IPS DF 6.9 (cell line): ENCODE data around the gene ARSG.
"Not testable (repeated sequence)": the region's sequence is repeated elsewhere in the genome, so short reads cannot be mapped to it uniquely, and the experiment has no call there.

Source experiments
- DNase-seq: peaks from one replicate; pipeline ENCODE4 v3.0.0-alpha.2; 2013; ENCODE audit warnings: low read depth, low spot score
- H3K27ac ChIP-seq: one replicate; pipeline ENCODE4 v1.5.1; 2013; ENCODE audit warnings: low read length, control low read depth
- H3K27me3 ChIP-seq: 2 replicates; pipeline ENCODE4 v1.6.1; 2013; ENCODE audit warnings: mild to moderate bottlenecking, low read length; ENCODE audit not compliant: control insufficient read depth, insufficient read depth
- H3K36me3 ChIP-seq: 2 replicates; pipeline ENCODE4 v1.6.1; 2013; ENCODE audit warnings: low read length; ENCODE audit not compliant: control insufficient read depth, insufficient read depth
- H3K4me1 ChIP-seq: 2 replicates; pipeline ENCODE4 v1.6.1; 2013; ENCODE audit warnings: low read length; ENCODE audit not compliant: control insufficient read depth, insufficient read depth
- H3K4me3 ChIP-seq: 2 replicates; pipeline ENCODE4 v1.5.1; 2013; ENCODE audit warnings: mild to moderate bottlenecking, low read length
- H3K9me3 ChIP-seq: 2 replicates; pipeline ENCODE4 v1.6.1; 2013; ENCODE audit warnings: low read length, inconsistent platforms; ENCODE audit not compliant: control insufficient read depth, insufficient read depth
- WGBS: extraction: QIAGEN DNeasy Blood & Tissue Kit; methylation state at CpG from one replicate; pipeline ENCODE4 v1.1.7; 2013; ENCODE audit warnings: mixed read lengths, missing lambda C conversion rate; ENCODE audit not compliant: insufficient read length, insufficient coverage; 5-methylcytosine and 5-hydroxymethylcytosine counted together

Gene ARSG

DNA sequence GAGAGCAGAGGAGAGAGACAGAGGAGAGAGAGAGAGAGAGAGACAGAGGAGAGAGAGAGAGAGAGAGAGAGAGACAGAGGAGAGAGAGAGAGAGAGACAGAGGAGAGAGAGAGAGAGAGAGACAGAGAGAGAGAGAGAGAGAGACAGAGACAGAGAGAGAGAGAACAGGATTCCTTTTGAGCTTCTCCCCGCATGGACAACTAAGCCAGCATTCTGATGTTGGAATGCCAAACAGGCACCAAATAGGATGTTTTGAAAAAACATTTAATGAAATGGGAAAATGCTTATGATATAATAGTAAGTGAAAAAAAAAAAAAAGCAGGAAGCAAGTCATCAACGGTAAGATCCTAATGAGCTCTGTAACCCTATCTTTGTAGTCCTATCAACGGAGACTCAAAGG, 60.7 kb downstream of the ARSG start:
- WGBS: no CpG with 5 or more reads among the region's 3 CpGs
- H3K9me3 ChIP-seq: no peaks in the 10 kb centered on the region
- no peaks in the 10 kb centered on the region for H3K36me3 ChIP-seq
- no peak for DNase-seq
- H3K27ac ChIP-seq: no peak overlapping the region
- no peaks in the 10 kb centered on the region for H3K4me1 ChIP-seq
- no peaks in the 10 kb centered on the region for H3K27me3 ChIP-seq
- H3K4me3 ChIP-seq: no peak overlapping the region

DNA sequence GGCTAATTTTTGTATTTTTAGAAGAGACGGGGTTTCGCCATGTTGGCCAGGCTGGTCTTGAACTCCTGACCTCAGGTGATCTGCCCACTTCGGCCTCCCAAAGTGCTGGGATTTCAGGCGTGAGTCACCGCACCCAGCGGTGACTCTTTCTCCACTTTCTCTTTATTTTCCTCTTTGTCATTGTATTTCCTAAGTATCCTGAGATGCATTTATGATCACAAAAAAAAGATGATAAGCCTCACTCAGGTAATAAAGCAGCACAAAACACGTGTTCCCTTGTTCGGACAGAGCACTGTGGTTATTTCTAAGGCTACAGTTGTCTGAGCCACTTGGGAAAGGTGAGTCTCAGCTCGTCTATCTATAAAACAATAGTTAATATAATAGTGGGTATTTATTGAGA, 61.4 kb downstream of the ARSG start:
- H3K27ac ChIP-seq, H3K4me1 ChIP-seq, H3K9me3 ChIP-seq, H3K27me3 ChIP-seq, H3K36me3 ChIP-seq, DNase-seq, H3K4me3 ChIP-seq: not testable (repeated sequence)
- no CpG with 5 or more reads among the region's 9 CpGs for WGBS

DNA sequence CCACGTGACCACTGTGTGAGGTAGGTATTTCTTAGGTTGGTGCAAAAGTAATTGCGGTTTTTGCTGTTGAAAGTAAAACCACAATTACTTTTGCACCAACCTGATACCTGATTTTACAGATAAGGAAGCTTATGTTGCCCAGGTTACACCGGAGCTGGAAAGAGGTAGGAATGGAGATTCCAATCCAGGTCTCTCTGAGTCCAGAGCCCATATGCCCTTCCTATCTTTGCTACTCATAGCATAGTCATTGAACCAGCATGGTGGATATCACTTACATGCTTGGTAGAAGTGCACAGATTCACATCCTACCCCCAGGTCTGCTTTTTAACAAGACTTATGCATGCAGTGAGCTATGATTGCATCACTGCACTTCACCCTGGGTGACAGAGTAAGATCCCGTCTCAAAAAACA, 61.8 kb downstream of the ARSG start:
- Histone ChIP-seq H3K36me3 (no peaks in the 10 kb centered on the region), H3K4me3 (no peak overlapping the region), H3K27ac (no peak overlapping the region), H3K4me1 (no peaks in the 10 kb centered on the region), H3K9me3 (no peaks in the 10 kb centered on the region), H3K27me3 (no peaks in the 10 kb centered on the region)
- no CpG with 5 or more reads among the region's 4 CpGs for WGBS
- DNase-seq: no peak

DNA sequence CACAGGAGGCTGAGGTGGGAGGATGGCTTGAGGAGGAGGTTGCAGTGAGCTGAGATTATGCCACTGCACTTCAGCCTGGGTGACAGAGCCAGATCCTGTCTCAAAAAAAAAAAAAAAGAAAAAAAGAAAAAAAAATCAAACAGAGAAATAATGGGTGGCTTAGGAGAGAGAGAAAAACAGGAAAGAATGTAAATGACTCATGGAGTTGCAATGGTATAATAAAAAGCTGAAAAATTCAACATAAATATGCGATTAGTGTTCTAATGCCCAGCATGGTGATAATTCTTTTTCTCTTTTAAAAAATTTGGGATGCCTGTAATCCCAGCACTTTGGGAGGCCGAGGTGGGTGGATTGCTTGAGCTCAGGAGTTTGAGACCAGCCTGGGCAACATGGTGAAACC, 63.0 kb downstream of the ARSG start:
- not testable (repeated sequence) for H3K4me1 ChIP-seq, H3K27me3 ChIP-seq, H3K9me3 ChIP-seq, H3K27ac ChIP-seq, H3K4me3 ChIP-seq, H3K36me3 ChIP-seq, DNase-seq
- no CpG with 5 or more reads among the region's 2 CpGs for WGBS

DNA sequence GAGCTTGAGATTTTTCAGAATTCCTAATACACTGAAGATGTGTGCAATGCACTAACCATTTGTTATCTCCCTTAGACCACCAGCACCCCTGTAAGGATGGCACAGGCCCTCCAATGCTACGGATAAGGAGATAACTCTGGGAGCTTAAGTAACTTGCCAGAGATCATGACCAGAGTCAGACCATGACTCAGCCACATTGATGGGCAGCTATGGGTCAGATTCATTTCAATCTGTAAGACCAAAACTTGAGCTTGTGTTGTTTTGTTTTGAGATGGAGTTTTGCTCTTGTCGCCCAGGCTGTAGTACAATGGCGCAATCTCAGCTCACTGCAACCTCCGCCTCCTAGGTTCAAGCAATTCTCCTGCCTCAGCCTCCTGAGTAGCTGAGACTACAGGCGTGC, 63.8 kb downstream of the ARSG start:
- WGBS: no CpG with 5 or more reads among the region's 5 CpGs
- H3K27ac ChIP-seq, H3K36me3 ChIP-seq, H3K27me3 ChIP-seq, H3K4me1 ChIP-seq, H3K9me3 ChIP-seq, H3K4me3 ChIP-seq, DNase-seq: not testable (repeated sequence)

DNA sequence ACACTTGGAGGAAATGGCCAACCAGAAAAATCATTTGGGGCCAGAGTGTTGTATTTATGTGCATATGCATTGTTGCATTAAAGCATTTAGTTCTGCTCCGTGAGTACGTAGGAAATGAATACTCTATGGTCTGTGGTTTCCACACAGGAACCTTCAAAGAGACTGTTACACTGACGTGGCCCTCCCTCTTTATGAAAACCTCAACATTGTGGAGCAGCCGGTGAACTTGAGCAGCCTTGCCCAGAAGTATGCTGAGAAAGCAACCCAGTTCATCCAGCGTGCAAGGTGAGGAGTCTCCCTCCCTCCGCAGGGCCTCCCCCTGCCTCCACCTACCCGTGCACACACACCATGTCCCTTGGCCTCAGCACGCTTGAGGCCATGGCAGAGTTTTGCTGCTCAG, 65.2 kb downstream of the ARSG start:
- DNase-seq: no peak
- WGBS: no CpG with 5 or more reads among the region's 8 CpGs
- Histone ChIP-seq H3K27ac (no peak overlapping the region), H3K4me1 (no peaks in the 10 kb centered on the region; the same call in 1 of the 2 replicates), H3K4me3 (no peak overlapping the region), H3K36me3 (no peaks in the 10 kb centered on the region), H3K9me3 (no peaks in the 10 kb centered on the region), H3K27me3 (no peaks in the 10 kb centered on the region)

DNA sequence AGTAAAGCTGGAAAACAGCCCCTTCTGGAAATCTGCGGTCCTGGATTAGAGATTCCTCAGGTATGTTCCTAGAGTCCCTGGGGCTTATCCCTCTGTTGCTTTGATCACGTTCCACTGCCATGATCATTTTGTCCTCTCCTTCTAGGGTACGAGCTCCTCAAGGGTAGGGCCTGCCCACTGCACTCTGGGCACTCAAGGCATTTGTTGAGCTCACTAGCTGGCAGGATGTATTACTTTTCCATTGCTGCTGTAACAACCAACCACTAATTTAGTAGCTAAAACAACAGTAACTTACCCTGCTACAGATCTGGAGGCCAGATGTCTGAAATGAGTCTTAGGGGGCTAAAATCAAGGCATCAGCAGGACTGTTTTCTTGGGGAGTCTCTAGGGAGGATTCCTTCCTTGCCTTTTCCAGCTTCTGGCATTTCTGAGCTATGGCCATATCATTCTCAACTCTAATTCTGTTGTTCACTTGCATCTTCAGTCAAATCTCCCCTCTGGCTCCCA, 65.7 kb downstream of the ARSG start:
- no peaks in the 10 kb centered on the region for H3K9me3 ChIP-seq
- DNase-seq: no peak
- no peak overlapping the region for H3K27ac ChIP-seq
- no peaks in the 10 kb centered on the region; the same call in 1 of the 2 replicates for H3K4me1 ChIP-seq
- H3K27me3 ChIP-seq: no peaks in the 10 kb centered on the region
- no peak overlapping the region for H3K4me3 ChIP-seq
- H3K36me3 ChIP-seq: no peaks in the 10 kb centered on the region
- WGBS: no CpG with 5 or more reads among the region's 3 CpGs

DNA sequence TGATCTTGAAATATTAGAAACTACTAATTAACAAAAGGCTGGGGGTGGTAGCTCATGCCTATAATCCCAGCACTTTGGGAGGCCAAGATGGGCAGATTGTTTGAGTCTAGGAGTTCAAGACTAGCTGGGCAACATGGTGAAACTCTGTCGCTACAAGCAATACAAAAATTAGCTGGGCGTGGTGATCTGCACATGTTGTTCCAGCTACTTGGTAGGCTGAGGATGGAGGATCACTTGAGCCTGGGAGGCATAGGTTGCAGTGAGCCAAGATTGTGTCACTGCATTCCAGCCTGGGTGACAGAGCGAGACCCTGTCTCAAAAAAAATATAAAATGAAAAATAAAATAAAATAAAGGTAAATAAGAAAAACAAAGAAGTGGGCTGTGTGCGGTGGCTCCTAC, 66.6 kb downstream of the ARSG start:
- Histone ChIP-seq H3K27me3 (no peaks in the 10 kb centered on the region), H3K4me1 (no peaks in the 10 kb centered on the region; the same call in 1 of the 2 replicates), H3K27ac (no peak overlapping the region), H3K4me3 (no peak overlapping the region), H3K36me3 (no peaks in the 10 kb centered on the region), H3K9me3 (no peaks in the 10 kb centered on the region)
- no peak for DNase-seq
- no CpG with 5 or more reads among the region's 4 CpGs for WGBS

DNA sequence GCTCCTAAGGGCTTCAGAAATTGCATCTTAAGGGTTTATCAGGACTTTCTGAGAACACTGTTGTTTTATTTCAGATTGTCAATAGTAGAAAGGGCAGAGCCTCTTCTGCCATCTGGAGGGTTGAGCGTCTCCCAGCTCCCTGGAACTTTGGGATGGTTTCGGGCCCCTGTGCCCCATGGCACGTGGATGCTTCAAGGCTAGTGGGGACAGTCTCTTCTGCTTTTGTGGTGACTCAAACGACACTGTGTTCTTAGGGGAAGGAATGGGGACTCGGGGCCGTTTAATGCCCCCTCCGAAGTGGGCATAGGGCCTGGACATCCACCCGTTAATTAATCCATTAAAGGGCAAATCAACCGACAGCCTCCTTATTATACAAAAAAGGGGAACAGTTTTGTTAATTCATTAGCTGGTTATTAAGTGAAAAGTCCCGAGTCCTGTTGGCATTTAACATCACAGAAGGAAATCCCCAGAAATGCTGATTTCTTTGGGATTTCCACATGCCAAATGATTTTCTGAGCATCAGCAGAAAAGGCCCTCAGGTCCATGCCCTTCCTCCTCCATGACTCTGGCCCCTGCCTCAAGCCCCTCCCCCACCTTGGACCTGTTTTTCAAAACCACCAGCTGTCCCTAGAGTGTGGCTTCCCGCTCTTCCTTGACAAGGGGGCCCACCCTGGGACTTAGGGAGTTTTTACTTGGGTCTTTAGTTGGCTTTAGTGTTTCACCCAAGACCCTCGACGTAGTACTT, 68.7 kb downstream of the ARSG start:
- Histone ChIP-seq H3K4me3 (no peak overlapping the region), H3K27ac (no peak overlapping the region), H3K27me3 (no peaks in the 10 kb centered on the region), H3K9me3 (no peaks in the 10 kb centered on the region), H3K36me3 (no peaks in the 10 kb centered on the region), H3K4me1 (no peaks in the 10 kb centered on the region; the same call in 1 of the 2 replicates)
- no CpG with 5 or more reads among the region's 13 CpGs for WGBS
- DNase-seq: no peak

DNA sequence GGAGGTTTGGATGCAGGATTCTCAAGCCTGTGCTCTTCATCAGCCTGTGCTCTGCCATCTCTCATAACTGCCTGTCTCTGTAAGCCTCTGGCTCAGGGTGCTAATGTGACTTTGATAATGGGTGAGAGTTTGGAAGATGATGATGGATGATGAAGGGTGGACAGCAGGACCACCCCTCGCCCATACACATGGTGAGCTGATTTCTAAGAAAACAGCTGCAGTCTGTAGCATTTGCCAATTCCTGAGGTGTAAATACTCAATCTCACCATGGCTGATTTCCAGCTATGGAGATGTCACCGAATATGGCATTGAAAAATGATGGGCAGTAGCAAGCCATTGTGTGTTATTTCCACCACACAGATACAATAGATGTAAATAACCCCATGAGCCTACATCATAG, 74.2 kb downstream of the ARSG start:
- H3K4me3 ChIP-seq: no peak overlapping the region
- WGBS: no CpG with 5 or more reads among the region's 2 CpGs
- H3K4me1 ChIP-seq: no peaks in the 10 kb centered on the region
- DNase-seq: no peak
- no peak overlapping the region for H3K27ac ChIP-seq
- no peaks in the 10 kb centered on the region for H3K9me3 ChIP-seq
- no peaks in the 10 kb centered on the region for H3K36me3 ChIP-seq
- no peaks in the 10 kb centered on the region; the same call in 1 of the 2 replicates for H3K27me3 ChIP-seq

DNA sequence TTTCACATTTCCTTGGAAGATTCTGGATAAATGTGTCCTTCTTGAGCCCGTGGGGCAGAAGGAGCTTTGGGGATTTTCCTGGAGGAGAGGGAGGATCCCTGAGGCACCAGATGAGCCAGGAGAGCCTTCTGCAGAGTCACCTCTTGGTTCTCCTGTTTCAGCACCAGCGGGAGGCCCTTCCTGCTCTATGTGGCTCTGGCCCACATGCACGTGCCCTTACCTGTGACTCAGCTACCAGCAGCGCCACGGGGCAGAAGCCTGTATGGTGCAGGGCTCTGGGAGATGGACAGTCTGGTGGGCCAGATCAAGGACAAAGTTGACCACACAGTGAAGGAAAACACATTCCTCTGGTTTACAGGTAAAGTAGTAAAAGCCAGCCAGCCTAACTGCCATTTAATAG, 77.1 kb downstream of the ARSG start:
- no peak overlapping the region for H3K27ac ChIP-seq
- DNase-seq: no peak
- H3K9me3 ChIP-seq: no peaks in the 10 kb centered on the region
- H3K4me3 ChIP-seq: no peak overlapping the region
- H3K27me3 ChIP-seq: no peaks in the 10 kb centered on the region; the same call in 1 of the 2 replicates
- H3K36me3 ChIP-seq: no peaks in the 10 kb centered on the region
- WGBS: no CpG with 5 or more reads among the region's 5 CpGs
- no peaks in the 10 kb centered on the region for H3K4me1 ChIP-seq
